ENCODE data around the gene NUP133. TPM values are rescaled to one million over a fixed set of nuclear protein-coding genes. Genes with fewer than 3 reads are reported as not detected.
"Not testable (repeated sequence)": the region's sequence is repeated elsewhere in the genome, so short reads cannot be mapped to it uniquely, and the experiment has no call there.

The NUP133 gene
- total and polyA plus RNA-seq, 4 donors: 5.7 to 22.7 (median 10.4) TPM

DNA sequence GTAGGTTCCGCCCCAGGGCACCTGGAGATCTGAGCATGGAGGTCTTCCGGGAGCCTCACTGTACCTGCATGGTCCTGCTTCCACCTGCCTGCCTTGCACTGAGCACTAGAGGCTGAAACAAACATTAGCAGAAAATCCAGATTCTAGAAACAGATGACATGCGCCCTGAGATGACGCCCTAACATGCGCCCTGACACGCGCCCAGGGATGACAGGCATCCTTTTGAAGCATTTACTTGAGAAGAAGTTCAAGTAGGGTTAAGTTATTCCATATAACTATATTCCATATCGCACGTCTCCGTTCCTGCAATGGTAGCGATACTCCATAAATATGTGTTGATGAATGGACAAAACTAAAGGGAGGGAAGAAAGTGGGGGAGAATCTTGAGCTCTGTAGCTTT lies 87.9 kb downstream of the NUP133 start:
- H3K27me3 ChIP-seq (ENCODE audit: control insufficient read depth in 4 of 4, insufficient read depth in 4 of 4, low read length in 3 of 4): no peaks in the 10 kb centered on the region
- DNase-seq (ENCODE audit: low spot score): no peak
- no peak overlapping the region for H3K4me3 ChIP-seq (ENCODE audit: low read depth in 1 of 3, low read length in 3 of 3)
- no peak overlapping the region for H3K9ac ChIP-seq (ENCODE audit: low read depth in 1 of 2, low read length in 2 of 2)
- no peak overlapping the region for H3K27ac ChIP-seq (ENCODE audit: low read depth in 1 of 2, low read length in 2 of 2)
- 90% methylated on average over 11 of the region's 11 CpGs for WGBS
- TF ChIP-seq, protein P1, sequence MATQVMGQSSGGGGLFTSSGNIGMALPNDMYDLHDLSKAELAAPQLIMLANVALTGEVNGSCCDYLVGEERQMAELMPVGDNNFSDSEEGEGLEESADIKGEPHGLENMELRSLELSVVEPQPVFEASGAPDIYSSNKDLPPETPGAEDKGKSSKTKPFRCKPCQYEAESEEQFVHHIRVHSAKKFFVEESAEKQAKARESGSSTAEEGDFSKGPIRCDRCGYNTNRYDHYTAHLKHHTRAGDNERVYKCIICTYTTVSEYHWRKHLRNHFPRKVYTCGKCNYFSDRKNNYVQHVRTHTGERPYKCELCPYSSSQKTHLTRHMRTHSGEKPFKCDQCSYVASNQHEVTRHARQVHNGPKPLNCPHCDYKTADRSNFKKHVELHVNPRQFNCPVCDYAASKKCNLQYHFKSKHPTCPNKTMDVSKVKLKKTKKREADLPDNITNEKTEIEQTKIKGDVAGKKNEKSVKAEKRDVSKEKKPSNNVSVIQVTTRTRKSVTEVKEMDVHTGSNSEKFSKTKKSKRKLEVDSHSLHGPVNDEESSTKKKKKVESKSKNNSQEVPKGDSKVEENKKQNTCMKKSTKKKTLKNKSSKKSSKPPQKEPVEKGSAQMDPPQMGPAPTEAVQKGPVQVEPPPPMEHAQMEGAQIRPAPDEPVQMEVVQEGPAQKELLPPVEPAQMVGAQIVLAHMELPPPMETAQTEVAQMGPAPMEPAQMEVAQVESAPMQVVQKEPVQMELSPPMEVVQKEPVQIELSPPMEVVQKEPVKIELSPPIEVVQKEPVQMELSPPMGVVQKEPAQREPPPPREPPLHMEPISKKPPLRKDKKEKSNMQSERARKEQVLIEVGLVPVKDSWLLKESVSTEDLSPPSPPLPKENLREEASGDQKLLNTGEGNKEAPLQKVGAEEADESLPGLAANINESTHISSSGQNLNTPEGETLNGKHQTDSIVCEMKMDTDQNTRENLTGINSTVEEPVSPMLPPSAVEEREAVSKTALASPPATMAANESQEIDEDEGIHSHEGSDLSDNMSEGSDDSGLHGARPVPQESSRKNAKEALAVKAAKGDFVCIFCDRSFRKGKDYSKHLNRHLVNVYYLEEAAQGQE (IDR thresholded peaks at IDR 0.05): no peak
- TF ChIP-seq FOXA2 (IDR thresholded peaks at IDR 0.05): no peak
- no peak for TF ChIP-seq GABPA (IDR thresholded peaks at IDR 0.05 in 1 of 2, conservative IDR thresholded peaks at IDR 0.05 in 1 of 2)
- no peak for TF ChIP-seq HNF4G (IDR thresholded peaks at IDR 0.05)
- TF ChIP-seq NR2F2 (IDR thresholded peaks at IDR 0.05): no peak
- no peak for TF ChIP-seq YY1 (IDR thresholded peaks at IDR 0.05)
- TF ChIP-seq RXRA (IDR thresholded peaks at IDR 0.05): no peak
- TF ChIP-seq, protein P2, sequence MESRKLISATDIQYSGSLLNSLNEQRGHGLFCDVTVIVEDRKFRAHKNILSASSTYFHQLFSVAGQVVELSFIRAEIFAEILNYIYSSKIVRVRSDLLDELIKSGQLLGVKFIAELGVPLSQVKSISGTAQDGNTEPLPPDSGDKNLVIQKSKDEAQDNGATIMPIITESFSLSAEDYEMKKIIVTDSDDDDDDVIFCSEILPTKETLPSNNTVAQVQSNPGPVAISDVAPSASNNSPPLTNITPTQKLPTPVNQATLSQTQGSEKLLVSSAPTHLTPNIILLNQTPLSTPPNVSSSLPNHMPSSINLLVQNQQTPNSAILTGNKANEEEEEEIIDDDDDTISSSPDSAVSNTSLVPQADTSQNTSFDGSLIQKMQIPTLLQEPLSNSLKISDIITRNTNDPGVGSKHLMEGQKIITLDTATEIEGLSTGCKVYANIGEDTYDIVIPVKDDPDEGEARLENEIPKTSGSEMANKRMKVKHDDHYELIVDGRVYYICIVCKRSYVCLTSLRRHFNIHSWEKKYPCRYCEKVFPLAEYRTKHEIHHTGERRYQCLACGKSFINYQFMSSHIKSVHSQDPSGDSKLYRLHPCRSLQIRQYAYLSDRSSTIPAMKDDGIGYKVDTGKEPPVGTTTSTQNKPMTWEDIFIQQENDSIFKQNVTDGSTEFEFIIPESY (IDR thresholded peaks at IDR 0.05): no peak
- TF ChIP-seq, protein P3, sequence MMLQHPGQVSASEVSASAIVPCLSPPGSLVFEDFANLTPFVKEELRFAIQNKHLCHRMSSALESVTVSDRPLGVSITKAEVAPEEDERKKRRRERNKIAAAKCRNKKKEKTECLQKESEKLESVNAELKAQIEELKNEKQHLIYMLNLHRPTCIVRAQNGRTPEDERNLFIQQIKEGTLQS (IDR thresholded peaks at IDR 0.05): no peak
- no peak for TF ChIP-seq TAF1 (conservative IDR thresholded peaks at IDR 0.05)
- no peaks in the 10 kb centered on the region for H3K4me1 ChIP-seq (ENCODE audit: control insufficient read depth in 4 of 4, insufficient read depth in 4 of 4, low read length in 3 of 4)
- no peaks in the 10 kb centered on the region for H3K36me3 ChIP-seq (ENCODE audit: control insufficient read depth in 4 of 4, insufficient read depth in 3 of 4, low read depth in 1 of 4, low read length in 3 of 4)
- H3K9me3 ChIP-seq (ENCODE audit: control insufficient read depth in 4 of 4, low read length in 3 of 4): no peaks in the 10 kb centered on the region

DNA sequence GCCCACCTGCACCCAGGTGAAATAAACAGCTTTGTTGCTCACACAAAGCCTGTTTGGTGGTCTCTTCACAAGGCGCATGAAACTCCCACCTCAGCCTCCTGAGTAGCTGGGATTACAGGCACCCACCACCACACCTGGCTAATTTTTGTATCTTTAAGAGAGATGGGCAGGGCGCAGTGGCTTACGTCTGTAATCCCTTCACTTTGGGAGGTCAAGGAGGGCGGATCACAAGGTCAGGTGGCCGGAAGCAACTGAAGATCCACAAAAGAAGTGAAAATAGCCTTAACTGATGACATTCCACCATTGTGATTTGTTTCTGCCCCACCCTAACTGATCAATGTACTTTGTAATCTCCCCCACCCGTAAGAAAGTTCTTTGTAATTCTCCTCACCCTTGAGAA lies 89.6 kb downstream of the NUP133 start:
- H3K4me3 ChIP-seq (ENCODE audit: low read depth in 1 of 3, low read length in 3 of 3); H3K27me3 ChIP-seq (ENCODE audit: control insufficient read depth in 4 of 4, insufficient read depth in 4 of 4, low read length in 3 of 4); H3K9me3 ChIP-seq (ENCODE audit: control insufficient read depth in 4 of 4, low read length in 3 of 4); H3K9ac ChIP-seq (ENCODE audit: low read depth in 1 of 2, low read length in 2 of 2); DNase-seq (ENCODE audit: low spot score); H3K27ac ChIP-seq (ENCODE audit: low read depth in 1 of 2, low read length in 2 of 2); H3K36me3 ChIP-seq (ENCODE audit: control insufficient read depth in 4 of 4, insufficient read depth in 3 of 4, low read depth in 1 of 4, low read length in 3 of 4); H3K4me1 ChIP-seq (ENCODE audit: control insufficient read depth in 4 of 4, insufficient read depth in 4 of 4, low read length in 3 of 4): not testable (repeated sequence)
- 77% methylated on average over 6 of the region's 6 CpGs for WGBS

DNA sequence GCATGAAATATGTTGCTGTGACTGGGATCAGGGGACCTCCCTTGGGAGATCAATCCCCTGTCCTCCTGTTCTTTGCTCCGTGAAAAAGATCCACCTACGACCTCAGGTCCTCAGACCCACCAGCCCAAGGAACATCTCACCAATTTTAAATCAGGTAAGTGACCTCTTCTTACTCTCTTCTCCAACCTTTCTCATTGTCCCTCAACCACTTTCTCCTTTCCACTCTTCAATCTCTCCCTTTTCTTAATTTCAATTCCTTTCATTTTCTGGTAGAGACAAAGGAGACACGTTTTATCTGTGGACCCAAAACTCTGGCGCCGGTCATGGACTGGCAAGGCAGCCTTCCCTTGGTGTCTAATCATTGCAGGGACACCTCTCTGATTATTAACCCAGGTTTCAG lies 95.3 kb downstream of the NUP133 start:
- not testable (repeated sequence) for H3K4me3 ChIP-seq (ENCODE audit: low read depth in 1 of 3, low read length in 3 of 3); H3K4me1 ChIP-seq (ENCODE audit: control insufficient read depth in 4 of 4, insufficient read depth in 4 of 4, low read length in 3 of 4); H3K9me3 ChIP-seq (ENCODE audit: control insufficient read depth in 4 of 4, low read length in 3 of 4); H3K27ac ChIP-seq (ENCODE audit: low read depth in 1 of 2, low read length in 2 of 2); DNase-seq (ENCODE audit: low spot score); H3K9ac ChIP-seq (ENCODE audit: low read depth in 1 of 2, low read length in 2 of 2); H3K27me3 ChIP-seq (ENCODE audit: control insufficient read depth in 4 of 4, insufficient read depth in 4 of 4, low read length in 3 of 4); H3K36me3 ChIP-seq (ENCODE audit: control insufficient read depth in 4 of 4, insufficient read depth in 3 of 4, low read depth in 1 of 4, low read length in 3 of 4)
- 87% methylated on average over 5 of the region's 5 CpGs for WGBS

Measured in liver (tissue), 9 donors.